ENCODE data around the gene RAG2. TPM values are rescaled to one million over a fixed set of nuclear protein-coding genes. Genes with fewer than 3 reads are reported as not detected.

RAG2 gene
- total and polyA plus RNA-seq, 2 of the 4 experiments (the other 2 are of a cell fraction), result not detected

DNA sequence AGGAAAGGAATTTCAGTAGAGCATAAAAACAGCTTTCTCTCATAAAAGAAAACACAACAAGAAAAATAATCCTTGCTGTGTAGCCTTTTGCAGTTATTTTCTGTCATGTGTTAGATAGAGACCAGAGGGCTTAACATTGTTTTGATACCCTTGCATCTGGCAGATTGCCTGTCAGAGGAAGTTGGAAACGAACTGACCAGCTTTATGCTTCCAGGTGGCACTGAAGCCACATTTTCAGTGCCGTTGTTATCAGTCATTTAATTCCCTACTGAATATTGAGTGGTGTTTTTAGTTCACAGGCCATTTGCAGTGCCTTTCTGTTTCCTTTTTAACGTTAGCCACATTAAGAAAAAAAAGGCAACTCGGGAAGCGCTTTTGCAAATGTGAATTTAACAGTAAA lies 21.5 kb upstream of the RAG2 start:
- Histone ChIP-seq H3K36me3 (ENCODE audit: control insufficient read depth, insufficient read depth, low read length) (no peaks in the 10 kb centered on the region), H3K4me1 (ENCODE audit: control insufficient read depth, insufficient read depth, low read length) (no peaks in the 10 kb centered on the region), H3K23ac (ENCODE audit: low read depth, low read length) (no peak overlapping the region), H3K9ac (ENCODE audit: low read depth, low read length) (no peak overlapping the region), H3K27me3 (ENCODE audit: control insufficient read depth, insufficient read depth, low read length) (no peaks in the 10 kb centered on the region), H2AK5ac (ENCODE audit: low read depth, low read length) (no peak overlapping the region), H2AFZ (replicated peaks; ENCODE audit: low read length, poor library complexity) (no peak overlapping the region), H4K20me1 (ENCODE audit: insufficient read depth, low read length) (no peaks in the 10 kb centered on the region), H2BK120ac (ENCODE audit: low read depth, low read length) (no peak overlapping the region), H3K4me3 (ENCODE audit: insufficient read depth, low read depth, low read length) (no peak overlapping the region), H3K9me3 (ENCODE audit: control insufficient read depth, insufficient read depth, low read length) (no peaks in the 10 kb centered on the region), H3K56ac (ENCODE audit: extremely low read depth, insufficient read depth, low read length) (no peak overlapping the region), H3K27ac (ENCODE audit: insufficient read depth, low read length) (no peak overlapping the region), H4K91ac (ENCODE audit: insufficient read depth, low read depth, low read length) (no peak overlapping the region), H2BK15ac (ENCODE audit: low read depth, low read length) (no peak overlapping the region), H3K14ac (replicated peaks; ENCODE audit: low read depth, low read length) (no peak overlapping the region), H3K79me1 (ENCODE audit: low read depth in 1 of 2, low read length in 2 of 2) (no peaks in the 10 kb centered on the region), H4K5ac (ENCODE audit: low read depth, low read length) (no peak overlapping the region), H3K4ac (ENCODE audit: low read depth, low read length) (no peak overlapping the region), H2BK20ac (ENCODE audit: low read depth, low read length) (no peak overlapping the region), H3K9me1 (ENCODE audit: insufficient read depth, low read length) (no peaks in the 10 kb centered on the region), H2BK5ac (ENCODE audit: low read depth, low read length, poor library complexity, severe bottlenecking) (no peak overlapping the region), H4K8ac (ENCODE audit: low read depth in 2 of 2, low read length in 2 of 2) (no peak overlapping the region), H2AK9ac (replicated peaks; ENCODE audit: low read depth, low read length, poor library complexity) (no peak overlapping the region), H3K4me2 (ENCODE audit: low read depth, low read length) (no peak overlapping the region), H3K18ac (ENCODE audit: low read depth, low read length) (no peak overlapping the region)
- BruUV-seq (replicated peaks), result no TSS peak
- dilution Hi-C loops (cut with HindIII; ENCODE audit: low sequenced_read_pairs, unreplicated experiment), result no loop called here
- WGBS, 2 experiments (ENCODE audit: extremely low coverage in 2 of 2, insufficient read length in 1 of 2), result no CpG with 5 or more reads among the region's 5 CpGs
- ChIA-PET CTCF (no interaction called here), POLR2A (ENCODE audit: unreplicated experiment) (no interaction called here)
- in situ Hi-C loops (cut with MboI; ENCODE audit: low sequenced_read_pairs), result no loop called here
- intact Hi-C loops (cut with micrococcal nuclease), result no loop called here
- no peak for DNase-seq
- TF ChIP-seq CHD1 (IDR thresholded peaks at IDR 0.05; ENCODE audit: low read depth, low read length), result no peak
- no peak for TF ChIP-seq RAD21 (IDR thresholded peaks at IDR 0.05; ENCODE audit: low read length)
- TF ChIP-seq, protein P1, sequence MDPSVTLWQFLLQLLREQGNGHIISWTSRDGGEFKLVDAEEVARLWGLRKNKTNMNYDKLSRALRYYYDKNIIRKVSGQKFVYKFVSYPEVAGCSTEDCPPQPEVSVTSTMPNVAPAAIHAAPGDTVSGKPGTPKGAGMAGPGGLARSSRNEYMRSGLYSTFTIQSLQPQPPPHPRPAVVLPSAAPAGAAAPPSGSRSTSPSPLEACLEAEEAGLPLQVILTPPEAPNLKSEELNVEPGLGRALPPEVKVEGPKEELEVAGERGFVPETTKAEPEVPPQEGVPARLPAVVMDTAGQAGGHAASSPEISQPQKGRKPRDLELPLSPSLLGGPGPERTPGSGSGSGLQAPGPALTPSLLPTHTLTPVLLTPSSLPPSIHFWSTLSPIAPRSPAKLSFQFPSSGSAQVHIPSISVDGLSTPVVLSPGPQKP (IDR thresholded peaks at IDR 0.05; ENCODE audit: borderline replicate concordance, low read depth, low read length), result no peak
- no peak for TF ChIP-seq CEBPB (IDR thresholded peaks at IDR 0.05; ENCODE audit: low read depth, low read length)
- no peak for TF ChIP-seq SMC3 (IDR thresholded peaks at IDR 0.05; ENCODE audit: low read depth, low read length)
- TF ChIP-seq RCOR1 (IDR thresholded peaks at IDR 0.05; ENCODE audit: insufficient replicate concordance, low read length), result no peak
- TF ChIP-seq MXI1 (IDR thresholded peaks at IDR 0.05; ENCODE audit: borderline replicate concordance, low read depth, low read length), result no peak
- no peak for TF ChIP-seq MAFK (IDR thresholded peaks at IDR 0.05; ENCODE audit: low read depth, low read length)
- ATAC-seq (ENCODE audit: low read depth), result no peak
